ENCODE data around the gene NRN1L.

Gene NRN1L

DNA sequence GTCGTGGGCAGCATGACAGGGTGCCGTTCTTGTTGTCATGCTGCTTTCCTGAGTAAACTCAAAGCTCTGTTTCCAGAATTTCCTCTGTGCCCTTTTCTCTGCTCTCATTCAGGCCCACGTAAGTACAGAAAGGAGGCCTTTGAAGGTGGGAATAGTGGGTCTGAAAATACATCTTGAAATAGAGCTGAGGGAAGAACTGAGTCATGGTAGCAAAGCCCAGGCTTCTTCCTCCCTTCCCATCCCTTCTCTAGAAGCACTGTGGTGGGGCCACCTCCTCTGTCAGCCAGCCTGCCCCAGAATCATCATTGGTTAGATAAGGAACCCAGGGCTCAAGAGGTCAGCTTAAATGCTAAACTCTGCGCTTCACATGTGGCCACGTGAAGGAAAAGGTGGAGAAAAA lies 37.5 kb downstream of the NRN1L start:
- Histone ChIP-seq H3K4me2 (ENCODE audit: low read length) (no peak overlapping the region), H2AFZ (ENCODE audit: insufficient read depth, low read length, poor library complexity) (no peak overlapping the region), H3K4ac (ENCODE audit: low read depth, low read length) (no peak overlapping the region), H3K23ac (ENCODE audit: low read length) (no peak overlapping the region), H4K91ac (ENCODE audit: low read depth, low read length) (no peak overlapping the region), H3K4me3 (ENCODE audit: low read depth, low read length) (no peak overlapping the region), H2BK12ac (ENCODE audit: low read length) (no peak overlapping the region), H3K18ac (ENCODE audit: low read length) (no peak overlapping the region), H3K36me3 (ENCODE audit: control insufficient read depth in 1 of 2, insufficient read depth in 2 of 2, low read length in 2 of 2) (peaks cover 15 to 20% of the 10 kb centered on the region in 2 experiments), H3K79me1 (ENCODE audit: low read length) (no peaks in the 10 kb centered on the region), H3K9ac (ENCODE audit: low read length) (no peak overlapping the region), H4K12ac (ENCODE audit: low read depth, low read length) (no peak overlapping the region), H2BK5ac (ENCODE audit: low read depth, low read length, poor library complexity) (no peak overlapping the region), H3K27me3 (ENCODE audit: insufficient read depth, low read length) (no peaks in the 10 kb centered on the region), H4K8ac (ENCODE audit: low read depth, low read length) (no peak overlapping the region), H3K79me2 (ENCODE audit: control insufficient read depth, insufficient read depth, low read length, poor library complexity) (no peaks in the 10 kb centered on the region), H3K4me1 (ENCODE audit: control insufficient read depth in 1 of 2, insufficient read depth in 2 of 2, low read length in 2 of 2) (peaks cover 5 to 6% of the 10 kb centered on the region in 2 experiments), H3K14ac (ENCODE audit: low read length) (no peak overlapping the region), H2AK5ac (ENCODE audit: low read length) (no peak overlapping the region), H3K9me3 (ENCODE audit: insufficient read depth, low read depth, low read length) (peaks cover 3% of the 10 kb centered on the region), H2BK120ac (ENCODE audit: insufficient read depth, low read length, poor library complexity) (no peak overlapping the region), H3K27ac (ENCODE audit: low read depth, low read length) (no peak overlapping the region)
- WGBS (ENCODE audit: extremely low coverage, insufficient coverage, insufficient read length) = no CpG with 5 or more reads among the region's 5 CpGs
- DNase-seq = no peak

- H2BK5ac ChIP-seq (ENCODE audit: low read depth, low read length, poor library complexity) = no peak overlapping the region
- no peak overlapping the region for H3K27ac ChIP-seq (ENCODE audit: low read depth, low read length)
- no peak overlapping the region for H3K14ac ChIP-seq (ENCODE audit: low read length)
- H2BK12ac ChIP-seq (ENCODE audit: low read length) = no peak overlapping the region
- no peak overlapping the region for H3K18ac ChIP-seq (ENCODE audit: low read length)
- H3K4me3 ChIP-seq (ENCODE audit: low read depth, low read length) = no peak overlapping the region
- no peak overlapping the region for H2AK5ac ChIP-seq (ENCODE audit: low read length)
- no peaks in the 10 kb centered on the region for H3K79me2 ChIP-seq (ENCODE audit: control insufficient read depth, insufficient read depth, low read length, poor library complexity)
- H4K12ac ChIP-seq (ENCODE audit: low read depth, low read length) = no peak overlapping the region
- peaks cover 20 to 25% of the 10 kb centered on the region in 2 experiments for H3K36me3 ChIP-seq (ENCODE audit: control insufficient read depth in 1 of 2, insufficient read depth in 2 of 2, low read length in 2 of 2)
- no peaks in the 10 kb centered on the region for H3K79me1 ChIP-seq (ENCODE audit: low read length)
- no peak overlapping the region for H3K4me2 ChIP-seq (ENCODE audit: low read length)
- no peak overlapping the region for H4K8ac ChIP-seq (ENCODE audit: low read depth, low read length)
- H3K9ac ChIP-seq (ENCODE audit: low read length) = no peak overlapping the region
- DNase-seq = no peak
- no peaks in the 10 kb centered on the region for H3K27me3 ChIP-seq (ENCODE audit: insufficient read depth, low read length)
- WGBS (ENCODE audit: extremely low coverage, insufficient coverage, insufficient read length) = no CpG with 5 or more reads among the region's 8 CpGs
- peaks cover 7% of the 10 kb centered on the region for H3K9me3 ChIP-seq (ENCODE audit: insufficient read depth, low read depth, low read length)
- no peak overlapping the region for H2BK120ac ChIP-seq (ENCODE audit: insufficient read depth, low read length, poor library complexity)
- H3K4me1 ChIP-seq (ENCODE audit: control insufficient read depth in 1 of 2, insufficient read depth in 2 of 2, low read length in 2 of 2) = peaks cover under 1% of the 10 kb centered on the region in 2 experiments
- no peak overlapping the region for H4K91ac ChIP-seq (ENCODE audit: low read depth, low read length)
- no peak overlapping the region for H3K23ac ChIP-seq (ENCODE audit: low read length)
- no peak overlapping the region for H3K4ac ChIP-seq (ENCODE audit: low read depth, low read length)
- no peak overlapping the region for H2AFZ ChIP-seq (ENCODE audit: insufficient read depth, low read length, poor library complexity)
Observed at GRCh38 chr16:67922740-67923139, 38.1 kb downstream of the NRN1L start.

DNA sequence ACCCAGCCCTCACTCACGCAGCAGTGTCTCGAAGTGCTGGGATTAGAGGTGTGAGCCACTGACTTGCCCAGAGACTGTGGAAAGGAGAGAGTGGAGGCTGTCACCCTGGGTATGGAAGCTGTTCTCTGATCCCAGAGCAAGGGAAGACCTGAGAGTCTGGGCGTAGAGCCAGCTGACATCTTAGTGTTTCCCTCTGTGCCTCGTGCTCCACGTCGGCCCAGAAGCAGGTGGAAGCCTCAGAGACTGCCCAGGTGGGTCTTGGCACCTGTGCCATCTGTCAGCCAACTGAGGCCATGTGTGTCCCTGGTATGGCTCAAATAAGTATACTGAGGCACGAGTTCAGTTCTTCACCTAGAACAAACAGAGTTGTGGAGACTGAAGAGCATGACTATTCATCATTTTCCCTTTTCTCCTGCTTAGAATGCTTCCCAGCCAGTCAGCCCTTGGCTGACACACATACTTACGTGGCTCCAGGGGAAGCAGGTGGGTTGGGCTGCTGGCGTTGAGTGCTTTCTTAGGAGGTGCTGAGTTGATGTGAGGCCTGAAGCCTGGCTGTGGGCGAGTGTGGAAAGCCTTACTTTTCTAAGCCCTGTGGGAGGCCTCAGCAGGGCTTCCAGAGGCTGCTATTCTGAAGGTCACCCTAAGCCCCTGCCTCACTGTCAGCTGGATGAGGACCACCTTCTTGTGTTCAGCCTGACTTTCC lies 38.9 kb downstream of the NRN1L start:
- no peaks in the 10 kb centered on the region for H3K79me2 ChIP-seq (ENCODE audit: control insufficient read depth, insufficient read depth, low read length, poor library complexity)
- H2AK5ac ChIP-seq (ENCODE audit: low read length) = no peak overlapping the region
- no peak overlapping the region for H2BK120ac ChIP-seq (ENCODE audit: insufficient read depth, low read length, poor library complexity)
- no peak for DNase-seq
- H3K18ac ChIP-seq (ENCODE audit: low read length) = no peak overlapping the region
- no peak overlapping the region for H2BK12ac ChIP-seq (ENCODE audit: low read length)
- no peak overlapping the region for H3K14ac ChIP-seq (ENCODE audit: low read length)
- no peak overlapping the region for H2BK5ac ChIP-seq (ENCODE audit: low read depth, low read length, poor library complexity)
- H3K4me2 ChIP-seq (ENCODE audit: low read length) = no peak overlapping the region
- H4K12ac ChIP-seq (ENCODE audit: low read depth, low read length) = no peak overlapping the region
- H3K23ac ChIP-seq (ENCODE audit: low read length) = no peak overlapping the region
- H4K91ac ChIP-seq (ENCODE audit: low read depth, low read length) = no peak overlapping the region
- no peaks in the 10 kb centered on the region for H3K79me1 ChIP-seq (ENCODE audit: low read length)
- peaks cover 23 to 29% of the 10 kb centered on the region in 2 experiments for H3K36me3 ChIP-seq (ENCODE audit: control insufficient read depth in 1 of 2, insufficient read depth in 2 of 2, low read length in 2 of 2)
- H3K4me3 ChIP-seq (ENCODE audit: low read depth, low read length) = no peak overlapping the region
- no peak overlapping the region for H3K4ac ChIP-seq (ENCODE audit: low read depth, low read length)
- no peak overlapping the region for H3K27ac ChIP-seq (ENCODE audit: low read depth, low read length)
- H3K9me3 ChIP-seq (ENCODE audit: insufficient read depth, low read depth, low read length) = peaks cover 7% of the 10 kb centered on the region
- H2AFZ ChIP-seq (ENCODE audit: insufficient read depth, low read length, poor library complexity) = no peak overlapping the region
- H4K8ac ChIP-seq (ENCODE audit: low read depth, low read length) = no peak overlapping the region
- no peak overlapping the region for H3K9ac ChIP-seq (ENCODE audit: low read length)
- no peaks in the 10 kb centered on the region for H3K4me1 ChIP-seq (ENCODE audit: control insufficient read depth in 1 of 2, insufficient read depth in 2 of 2, low read length in 2 of 2)
- H3K27me3 ChIP-seq (ENCODE audit: insufficient read depth, low read length) = no peaks in the 10 kb centered on the region
- no CpG with 5 or more reads among the region's 10 CpGs for WGBS (ENCODE audit: extremely low coverage, insufficient coverage, insufficient read length)

- no peak overlapping the region for H2BK120ac ChIP-seq (ENCODE audit: insufficient read depth, low read length, poor library complexity)
Observed at GRCh38 chr16:67924140-67924906, 39.6 kb downstream of the NRN1L start.

More at GRCh38 chr16:67924140-67924906, 39.6 kb downstream of the NRN1L start:
- no peak overlapping the region for H4K8ac ChIP-seq (ENCODE audit: low read depth, low read length)
- H4K12ac ChIP-seq (ENCODE audit: low read depth, low read length) = no peak overlapping the region
- H3K4ac ChIP-seq (ENCODE audit: low read depth, low read length) = no peak overlapping the region
- no peak for DNase-seq
- H2BK5ac ChIP-seq (ENCODE audit: low read depth, low read length, poor library complexity) = no peak overlapping the region
- no peak overlapping the region for H3K18ac ChIP-seq (ENCODE audit: low read length)
- H3K9ac ChIP-seq (ENCODE audit: low read length) = no peak overlapping the region
- no peaks in the 10 kb centered on the region for H3K4me1 ChIP-seq (ENCODE audit: control insufficient read depth in 1 of 2, insufficient read depth in 2 of 2, low read length in 2 of 2)
- H3K79me2 ChIP-seq (ENCODE audit: control insufficient read depth, insufficient read depth, low read length, poor library complexity) = no peaks in the 10 kb centered on the region
- no peak overlapping the region for H2AK5ac ChIP-seq (ENCODE audit: low read length)
- no peak overlapping the region for H3K27ac ChIP-seq (ENCODE audit: low read depth, low read length)
- H4K91ac ChIP-seq (ENCODE audit: low read depth, low read length) = no peak overlapping the region
- H3K79me1 ChIP-seq (ENCODE audit: low read length) = no peaks in the 10 kb centered on the region
- H3K23ac ChIP-seq (ENCODE audit: low read length) = no peak overlapping the region
- H3K36me3 ChIP-seq (ENCODE audit: control insufficient read depth in 1 of 2, insufficient read depth in 2 of 2, low read length in 2 of 2) = peaks cover 23 to 26% of the 10 kb centered on the region in 2 experiments
- WGBS (ENCODE audit: extremely low coverage, insufficient coverage, insufficient read length) = no CpG with 5 or more reads among the region's 10 CpGs
- no peak overlapping the region for H2AFZ ChIP-seq (ENCODE audit: insufficient read depth, low read length, poor library complexity)
- H3K9me3 ChIP-seq (ENCODE audit: insufficient read depth, low read depth, low read length) = peaks cover 7% of the 10 kb centered on the region
- no peaks in the 10 kb centered on the region for H3K27me3 ChIP-seq (ENCODE audit: insufficient read depth, low read length)
- no peak overlapping the region for H3K4me3 ChIP-seq (ENCODE audit: low read depth, low read length)
- H3K4me2 ChIP-seq (ENCODE audit: low read length) = no peak overlapping the region
- H3K14ac ChIP-seq (ENCODE audit: low read length) = no peak overlapping the region
- no peak overlapping the region for H2BK12ac ChIP-seq (ENCODE audit: low read length)
